GM18858 (cell line): ENCODE measurements around the gene PARP14.
"Not testable (repeated sequence)": the region's sequence is repeated elsewhere in the genome, so short reads cannot be mapped to it uniquely, and the experiment has no call there.

Experiments
- ATAC-seq: cut with Tn5 transposase; IDR thresholded peaks from one replicate; pipeline ENCODE4 v1.9.1; 2021; ENCODE audit not compliant: unreplicated experiment

Gene PARP14

DNA sequence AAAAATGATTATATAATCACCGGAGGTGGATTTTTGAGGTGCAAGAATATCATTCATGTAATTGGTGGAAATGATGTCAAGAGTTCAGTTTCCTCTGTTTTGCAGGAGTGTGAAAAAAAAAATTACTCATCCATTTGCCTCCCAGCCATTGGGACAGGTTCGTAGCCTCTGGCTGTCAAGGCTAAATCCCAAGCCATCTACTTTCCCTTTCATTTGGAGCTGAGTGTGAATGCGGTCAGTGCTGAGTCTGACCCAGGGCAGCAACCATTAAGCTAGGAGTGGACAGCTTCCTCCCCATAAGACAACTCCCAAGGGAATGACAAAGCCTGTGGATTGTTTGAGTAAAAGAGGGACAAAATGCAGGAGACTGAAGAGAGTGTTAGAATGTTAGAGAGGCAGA lies 33.6 kb downstream of the PARP14 start:
- ATAC-seq: no peak

- ATAC-seq: no peak
These were observed 36.0 kb downstream of the PARP14 start for GRCh38 chr3:122716667-122717066.

- no peak for ATAC-seq
These were observed 38.8 kb downstream of the PARP14 start for GRCh38 chr3:122719273-122719921.

- ATAC-seq: no peak
These were observed 44.5 kb downstream of the PARP14 start for GRCh38 chr3:122725106-122725505.

DNA sequence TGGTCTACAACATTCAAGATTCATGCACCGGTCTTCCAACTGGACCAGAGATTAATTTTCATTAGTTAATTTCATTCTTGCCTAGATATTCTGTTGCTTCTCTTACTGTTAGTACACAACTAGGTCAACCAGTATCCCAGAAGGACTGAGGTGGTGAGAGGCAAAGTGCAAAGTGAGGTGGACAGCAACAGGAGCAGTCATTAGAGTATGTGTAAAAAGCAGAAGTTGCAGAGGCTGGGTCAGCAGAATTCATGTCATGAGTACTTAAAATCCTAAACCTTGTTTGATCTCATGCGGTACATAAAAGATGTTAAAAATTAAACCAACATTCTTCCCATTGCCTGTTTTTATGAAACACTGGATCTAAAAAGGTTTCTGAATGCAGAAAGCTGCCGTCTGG lies 46.7 kb downstream of the PARP14 start:
- ATAC-seq: no peak

GRCh38 chr3:122727766-122728165 lies 47.1 kb downstream of the PARP14 start:
- ATAC-seq: no peak

GRCh38 chr3:122728186-122728585 lies 47.5 kb downstream of the PARP14 start:
- ATAC-seq: no peak

- ATAC-seq: no peak
These were observed 48.3 kb downstream of the PARP14 start for GRCh38 chr3:122728756-122729514.

- ATAC-seq: no peak
These were observed 49.6 kb downstream of the PARP14 start for GRCh38 chr3:122730240-122730639.

DNA sequence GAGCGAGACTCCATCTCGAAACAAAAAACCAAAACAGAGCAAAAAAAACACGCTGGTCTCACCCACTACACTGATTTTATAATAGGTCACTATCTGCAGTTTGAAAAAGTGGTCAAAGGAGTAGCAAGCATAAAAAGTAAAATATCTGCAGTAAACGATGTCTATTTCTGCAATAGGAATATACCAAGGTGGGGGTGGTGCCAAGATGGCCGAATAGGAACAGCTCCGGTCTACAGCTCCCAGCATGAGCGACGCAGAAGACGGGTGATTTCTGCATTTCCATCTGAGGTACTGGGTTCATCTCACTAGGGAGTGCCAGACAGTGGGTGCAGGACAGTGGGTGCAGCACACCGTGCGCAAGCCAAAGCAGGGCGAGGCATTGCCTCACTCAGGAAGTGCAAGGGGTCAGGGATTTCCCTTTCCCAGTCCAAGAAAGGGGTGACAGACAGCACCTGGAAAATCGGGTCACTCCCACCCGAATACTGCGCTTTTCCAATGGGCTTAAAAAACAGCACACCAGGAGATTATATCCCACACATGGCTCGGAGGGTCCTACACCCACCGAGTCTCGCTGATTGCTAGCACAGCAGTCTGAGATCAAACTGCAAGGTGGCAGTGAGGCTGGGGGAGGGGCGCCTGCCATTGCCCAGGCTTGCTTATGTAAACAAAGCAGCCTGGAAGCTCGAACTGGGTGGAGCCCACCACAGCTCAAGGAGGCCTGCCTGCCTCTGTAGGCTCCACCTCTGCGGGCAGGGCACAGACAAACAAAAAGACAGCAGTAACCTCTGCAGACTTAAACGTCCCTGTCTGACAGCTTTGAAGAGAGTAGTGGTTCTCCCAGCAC lies 52.3 kb downstream of the PARP14 start:
- ATAC-seq: not testable (repeated sequence)

DNA sequence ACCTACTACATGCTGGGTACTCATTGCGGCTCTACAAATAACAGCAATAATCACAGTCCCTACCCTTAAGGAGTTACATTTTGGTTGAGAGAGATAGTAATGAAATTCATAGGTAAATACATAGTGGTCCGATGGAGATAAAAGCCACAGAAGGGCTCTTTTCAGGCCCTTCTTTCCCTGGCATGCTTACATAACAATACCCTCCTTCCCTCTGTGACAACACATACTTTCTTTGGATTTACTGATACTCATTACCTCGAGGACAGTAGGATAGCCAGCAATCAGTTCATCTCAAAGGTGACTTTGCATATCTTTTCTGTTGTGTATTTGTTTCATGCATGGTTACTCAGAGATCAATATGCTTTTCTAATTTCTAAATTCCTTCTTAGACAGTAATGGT lies 58.5 kb downstream of the PARP14 start:
- no peak for ATAC-seq

- ATAC-seq: no peak
These were observed 61.6 kb downstream of the PARP14 start for GRCh38 chr3:122742234-122742633.

GRCh38 chr3:122743581-122744120 lies 63.0 kb downstream of the PARP14 start:
- no peak for ATAC-seq

DNA sequence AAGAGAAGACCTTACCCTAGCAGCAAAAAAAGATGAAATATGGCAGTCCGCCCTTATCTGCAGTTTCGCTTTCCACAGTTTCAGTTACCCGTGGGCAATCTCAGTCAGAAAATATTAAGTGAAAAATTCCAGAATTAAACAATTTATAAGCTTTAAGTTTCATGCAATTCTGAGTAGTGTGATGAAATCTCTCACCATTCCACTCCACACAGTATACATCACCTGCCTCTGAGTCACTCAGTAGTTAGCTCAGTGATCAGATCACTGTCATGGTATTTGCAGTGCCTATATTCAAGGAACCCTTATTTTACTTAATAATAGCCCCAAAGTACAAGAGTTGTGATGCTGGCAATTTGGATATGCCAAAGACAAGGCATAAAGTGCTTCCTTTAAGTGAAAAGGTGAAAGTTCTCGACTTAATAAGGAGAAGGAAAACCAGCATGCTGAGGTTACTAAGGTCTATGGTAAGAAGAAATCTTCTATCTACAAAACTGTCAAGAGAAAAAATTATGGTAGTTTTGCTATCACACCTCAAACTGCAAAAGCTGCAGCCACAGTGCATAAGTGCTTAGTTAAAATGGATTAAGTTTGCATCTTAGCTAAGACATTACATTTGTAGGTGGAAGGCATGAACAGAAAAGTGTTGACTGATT lies 64.9 kb downstream of the PARP14 start:
- no peak for ATAC-seq

- not testable (repeated sequence) for ATAC-seq
These were observed 66.7 kb downstream of the PARP14 start for GRCh38 chr3:122747295-122747694.

DNA sequence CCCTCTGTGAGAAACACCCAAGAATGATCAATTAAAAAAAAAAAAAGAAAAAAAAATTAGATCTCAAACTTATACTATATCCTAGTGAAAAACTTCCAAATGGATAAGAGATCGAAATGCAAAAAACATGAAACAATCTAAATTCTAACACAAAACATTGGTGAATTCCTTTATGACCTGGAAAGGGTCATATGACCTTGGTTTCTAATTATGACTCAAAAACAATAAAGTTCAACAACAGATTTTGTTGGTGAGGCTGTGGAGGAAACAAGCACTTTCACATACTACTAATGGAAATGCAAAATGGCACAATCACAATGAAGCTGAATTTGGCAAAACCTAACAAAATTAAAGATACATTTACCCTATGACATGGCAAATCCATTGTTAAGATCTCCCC lies 67.7 kb downstream of the PARP14 start:
- ATAC-seq: no peak

GRCh38 chr3:122754929-122755328 lies 74.3 kb downstream of the PARP14 start:
- no peak for ATAC-seq

DNA sequence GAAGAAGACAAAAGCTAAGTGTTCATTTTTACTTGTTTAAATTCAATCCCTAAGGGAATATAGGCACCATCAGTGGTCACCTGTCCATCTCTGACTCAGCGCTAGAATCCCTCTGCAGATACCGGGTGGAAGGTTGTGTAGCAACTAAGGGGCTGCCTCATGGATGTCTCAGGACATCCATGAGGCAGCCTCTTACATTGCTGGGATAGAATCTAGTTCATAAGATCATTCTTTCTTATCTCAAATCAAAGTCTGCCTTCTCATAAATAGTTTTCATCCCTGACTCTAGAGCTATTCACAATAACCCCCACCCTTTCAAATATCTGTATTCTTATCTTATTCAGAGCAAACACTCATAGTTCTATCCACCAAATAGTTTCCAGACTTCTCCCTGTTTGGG lies 74.9 kb downstream of the PARP14 start:
- no peak for ATAC-seq

DNA sequence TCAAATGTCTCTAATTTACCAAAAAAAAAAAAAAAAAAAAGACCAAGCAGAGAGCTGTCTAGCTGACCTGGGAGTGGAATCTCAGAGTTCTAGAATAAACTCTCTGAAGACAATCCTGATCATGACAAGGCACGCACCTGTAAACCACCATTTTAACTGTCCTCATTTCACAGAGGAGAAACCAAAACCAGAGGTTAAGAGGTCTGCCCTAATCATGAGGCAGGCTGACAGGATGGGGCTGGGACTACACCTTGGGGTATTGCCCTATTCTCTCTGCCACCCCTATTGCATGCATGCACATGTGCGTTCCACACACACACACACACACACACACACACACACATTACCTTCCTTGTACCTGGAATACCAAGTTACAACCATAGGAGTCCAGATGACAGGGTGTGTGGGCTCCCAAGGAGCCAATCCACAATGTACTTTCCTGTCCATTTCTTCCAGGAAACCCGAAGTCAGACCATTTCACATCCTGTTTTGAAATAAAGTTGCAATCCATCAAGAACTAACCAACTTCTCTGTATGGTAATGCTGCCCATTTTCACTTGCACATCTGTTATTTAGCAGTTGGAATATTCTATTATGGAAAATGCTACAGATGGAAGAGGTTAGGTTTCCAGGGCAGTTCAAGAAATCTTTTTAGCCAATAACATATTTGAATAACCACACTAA lies 78.4 kb downstream of the PARP14 start:
- ATAC-seq: no peak
